HepG2 (cell line): ENCODE results near the gene HSD17B8. TPM values are rescaled to one million over a fixed set of nuclear protein-coding genes. Genes with fewer than 3 reads are reported as not detected.

Experiments
- ATAC-seq: fragments of 200-7000 bp; cut with Tn5 transposase; 3 replicates; pipeline ENCODE4 v1.9.1; 2020; ENCODE audit warnings: mild to moderate bottlenecking, moderate library complexity
- BruUV-seq: library from RNA; stranded (reverse); fragments of 400-500 nt; replicated peaks from 2 replicates; lab custom pipeline; 2021; lab: Mats Ljungman, UMichigan
- CTCF ChIA-PET: fragments of 300-600 bp; formaldehyde crosslinking; extraction: SDS; loops from one replicate; lab custom pipeline; 2021; ENCODE audit warnings: low total read pairs, inconsistent platforms, low intra/inter-chr PET ratio; lab: Yijun Ruan, JAX
- POLR2A ChIA-PET: fragments of 350-600 bp; sonication (Branson Sonifier 250); formaldehyde crosslinking; loops from one replicate; lab custom pipeline; 2020; ENCODE audit warnings: antibody characterized with exemption, inconsistent platforms; lab: Yijun Ruan, JAX
- DNase-seq: peaks from one replicate; pipeline ENCODE4 v3.0.0-alpha.2; 2015; ENCODE audit warnings: low spot score
- FAIRE-seq: peaks from 3 replicates; lab custom pipeline; 2011; peaks lifted over from hg19 to GRCh38; lab: Jason Lieb, UNC
- H2AFZ ChIP-seq: one replicate; pipeline ENCODE4 v1.6.1; 2011; ENCODE audit warnings: low read length, inconsistent platforms
- H3K27ac ChIP-seq: fragments of 300-600 bp; 3 replicates; pipeline ENCODE4 v1.8.0; 2011; ENCODE audit warnings: mixed run types, mild to moderate bottlenecking, mixed read lengths, low read length, inconsistent platforms; ENCODE audit not compliant: insufficient read depth; ENCODE audit errors: extremely low read length
- H3K27me3 ChIP-seq, 2 experiments: fragments of 200-600 bp in 1 of 2; 2 replicates in 1 of 2; 3 replicates in 1 of 2; pipeline versions ENCODE4 v1.6.0 to v1.8.0; 2011; ENCODE audit warnings: low read length in 2 of 2, mild to moderate bottlenecking in 2 of 2, moderate library complexity in 2 of 2, inconsistent platforms in 1 of 2; ENCODE audit not compliant: insufficient read depth in 2 of 2, control insufficient read depth in 1 of 2
- H3K36me3 ChIP-seq, 2 experiments: fragments of 200-600 bp in 1 of 2; replicated peaks in 1 of 2; 2 replicates in 1 of 2; 3 replicates in 1 of 2; pipeline versions ENCODE4 v1.5.1 to v1.8.0; 2011; ENCODE audit warnings: low read length in 2 of 2, inconsistent platforms in 1 of 2; ENCODE audit not compliant: insufficient read depth in 2 of 2, control insufficient read depth in 1 of 2
- H3K4me1 ChIP-seq: 2 replicates; pipeline ENCODE4 v1.5.1; 2012; ENCODE audit warnings: low read length, inconsistent platforms; ENCODE audit not compliant: insufficient read depth
- H3K4me2 ChIP-seq: 2 replicates; pipeline ENCODE4 v1.6.0; 2011; ENCODE audit warnings: low read depth, low read length, inconsistent platforms
- H3K4me3 ChIP-seq, 3 experiments: fragments of 200-600 bp in 1 of 3; sonication (generic), shearing (Covaris generic) in 1 of 3; replicated peaks in 1 of 3; 2 replicates each; pipeline ENCODE4 v1.5.1; 2011 to 2016; ENCODE audit warnings: low read length in 3 of 3, inconsistent platforms in 2 of 3, low read depth in 2 of 3, mild to moderate bottlenecking in 2 of 3, control low read depth in 1 of 3, mixed read lengths in 1 of 3; ENCODE audit not compliant: insufficient read depth in 1 of 3
- H3K79me2 ChIP-seq: one replicate; pipeline ENCODE4 v1.6.1; 2011; ENCODE audit warnings: low read length, inconsistent platforms; ENCODE audit not compliant: insufficient read depth
- H3K9ac ChIP-seq: 2 replicates; pipeline ENCODE4 v1.6.0; 2011; ENCODE audit warnings: mild to moderate bottlenecking, low read depth, low read length, inconsistent platforms; ENCODE audit not compliant: insufficient read depth
- H3K9me3 ChIP-seq: 2 replicates; pipeline ENCODE4 v1.5.1; 2012; ENCODE audit warnings: mild to moderate bottlenecking, low read length
- H4K20me1 ChIP-seq: 2 replicates; pipeline ENCODE4 v1.6.0; 2011; ENCODE audit warnings: inconsistent platforms, mild to moderate bottlenecking, low read length, moderate library complexity; ENCODE audit not compliant: insufficient read depth
- CBX2 ChIP-seq, 2 experiments: fragments of 200-600 bp in 1 of 2; sonication (generic); formaldehyde crosslinking in 1 of 2; IDR thresholded peaks; 2 replicates each; pipeline versions ENCODE4 v1.7.0 to v1.8.1; 2018 to 2022; ENCODE audit warnings: low read depth in 2 of 2, low read length in 1 of 2, mild to moderate bottlenecking in 1 of 2, missing genetic modification reagents in 1 of 2
- CHD2 ChIP-seq: IDR thresholded peaks from 2 replicates; pipeline ENCODE4 v1.6.1; 2011; ENCODE audit warnings: low read depth, low read length, improper control_type of control experiment
- ESRRA ChIP-seq: sonication (generic); formaldehyde crosslinking; IDR thresholded peaks from 2 replicates; pipeline ENCODE4 v1.5.1; 2020; ENCODE audit warnings: mild to moderate bottlenecking, low read depth, missing genetic modification reagents
- GATAD1 ChIP-seq: IDR thresholded peaks from 2 replicates; pipeline ENCODE4 v1.6.1; 2016; ENCODE audit warnings: missing genetic modification reagents, missing compliant biosample characterization
- KAT7 ChIP-seq: IDR thresholded peaks from 2 replicates; pipeline ENCODE4 v1.6.1; 2018; ENCODE audit warnings: borderline replicate concordance, missing compliant biosample characterization
- MAF1 ChIP-seq: sonication (generic); formaldehyde crosslinking; IDR thresholded peaks from 2 replicates; pipeline ENCODE4 v1.5.0; 2020; ENCODE audit warnings: missing genetic modification reagents, borderline replicate concordance
- POLR2AphosphoS5 ChIP-seq: IDR thresholded peaks from 2 replicates; pipeline ENCODE4 v1.6.1; 2012; ENCODE audit warnings: low read depth, low read length
- RARG ChIP-seq: sonication (generic); formaldehyde crosslinking; IDR thresholded peaks from 2 replicates; pipeline ENCODE4 v1.4.0; 2020; ENCODE audit warnings: low read depth, mild to moderate bottlenecking, missing genetic modification reagents
- RFX3 ChIP-seq: IDR thresholded peaks from 2 replicates; pipeline ENCODE4 v1.6.1; 2016; ENCODE audit warnings: missing biosample characterization, missing genetic modification reagents
- TP53 ChIP-seq: sonication (generic); formaldehyde crosslinking; conservative IDR thresholded peaks from 2 replicates; pipeline ENCODE4 v1.4.0; 2020; ENCODE audit warnings: missing genetic modification reagents
- ZNF136 ChIP-seq: sonication (generic); formaldehyde crosslinking; IDR thresholded peaks from 2 replicates; pipeline ENCODE4 v1.8.1; 2022; ENCODE audit warnings: low read depth, mild to moderate bottlenecking, moderate library complexity, missing genetic modification reagents
- ZNF234 ChIP-seq: sonication (generic); formaldehyde crosslinking; conservative IDR thresholded peaks from 2 replicates; pipeline ENCODE4 v1.5.1; 2020; ENCODE audit warnings: mild to moderate bottlenecking, missing genetic modification reagents
- ZNF484 ChIP-seq: sonication (generic); formaldehyde crosslinking; IDR thresholded peaks from 2 replicates; pipeline ENCODE4 v1.5.1; 2020; ENCODE audit warnings: mild to moderate bottlenecking, low read depth, missing genetic modification reagents, borderline replicate concordance
- ZNF572 ChIP-seq: sonication (generic); formaldehyde crosslinking; IDR thresholded peaks from 2 replicates; pipeline ENCODE4 v1.5.1; 2020; ENCODE audit warnings: mild to moderate bottlenecking, missing genetic modification reagents
- ZNF7 ChIP-seq: IDR thresholded peaks from 2 replicates; pipeline ENCODE4 v1.6.1; 2016; ENCODE audit warnings: missing biosample characterization, missing genetic modification reagents
- ZNF704 ChIP-seq: sonication (generic); formaldehyde crosslinking; IDR thresholded peaks from 2 replicates; pipeline ENCODE4 v1.8.1; 2023; ENCODE audit warnings: mild to moderate bottlenecking, inconsistent platforms, moderate library complexity, missing genetic modification reagents, borderline replicate concordance
- WGBS: methylation state at CpG from one replicate; pipeline ENCODE4 v1.1.6; 2017; ENCODE audit warnings: low lambda C conversion rate; 5-methylcytosine and 5-hydroxymethylcytosine counted together
- in situ Hi-C: cut with HindIII; loops from 2 replicates; pipeline ENCODE4 v1.10.0; 2017; ENCODE audit warnings: low pct_unique_long_range_greater_than_20kb; ENCODE audit not compliant: extremely low pct_ligation_motif_present
- intact Hi-C: fragments of 100-400 bp; cut with micrococcal nuclease; formaldehyde crosslinking; loops from one replicate; pipeline ENCODE4 v1.10.0; 2022; ENCODE audit not compliant: unreplicated experiment
- polyA plus RNA-seq, 8 experiments: library from polyadenylated mRNA; depleted of rRNA in 3 of 8; stranded (reverse) in 7 of 8; unstranded in 1 of 8; fragments of >200 nt; fragmentation: Illumina TruSeq in 4 of 8; extraction: Trizol in 4 of 8; gene quantifications; 2 replicates each; pipeline versions ENCODE4 v1.2.1 to v1.2.3, GENCODE V29; 2011 to 2016; ENCODE audit warnings: low read depth in 4 of 8, missing spikeins in 1 of 8, mixed read lengths in 1 of 8; ENCODE audit not compliant: insufficient read depth in 1 of 8
- total RNA-seq, 5 experiments: library from RNA; depleted of rRNA; stranded (reverse); fragments of >200 nt; fragmentation: Illumina TruSeq; extraction: Trizol; gene quantifications; 2 replicates each; pipeline ENCODE4 v1.2.3, GENCODE V29; 2016; ENCODE audit warnings: low read depth in 1 of 5
- TF ChIP-seq, protein P1 (sequence below): sonication (generic); formaldehyde crosslinking; conservative IDR thresholded peaks from 2 replicates; pipeline ENCODE4 v1.8.1; 2023; ENCODE audit warnings: missing genetic modification reagents
- TF ChIP-seq, protein P2 (sequence below): sonication (generic); formaldehyde crosslinking; IDR thresholded peaks from 2 replicates; pipeline ENCODE4 v1.4.0; 2020; ENCODE audit warnings: missing genetic modification reagents

HSD17B8 gene
- total and polyA plus RNA-seq, 2 of the 13 experiments (the other 11 are each of a cell fraction or from before 2014, with no cell fraction given) = 12.6 to 20.1 TPM

GRCh38 chr6:33248932-33249731, 44.7 kb downstream of the HSD17B8 start:
- Histone ChIP-seq H3K4me2 (peak overlapping the region; percentile 100), H2AFZ (no peak overlapping the region), H3K27ac (peak overlapping the region; percentile 94), H3K9me3 (no peaks in the 10 kb centered on the region), H3K9ac (peak overlapping the region; percentile 96), H3K27me3 (no peaks in the 10 kb centered on the region; a peak in 1 of 5 replicates), H3K4me3 (peak overlapping the region; percentile 80 to 89 (median 86)), H3K4me1 (peaks cover 29% of the 10 kb centered on the region), H3K36me3 (peaks cover 0 to 2% of the 10 kb centered on the region in 2 experiments; a peak in 3 of 5 replicates), H4K20me1 (no peaks in the 10 kb centered on the region), H3K79me2 (no peaks in the 10 kb centered on the region)
- FAIRE-seq = peak; percentile 99
- ChIA-PET CTCF (interaction anchor here (1.0 to 3.1 kb wide), 8 partner anchors 44 to 234 kb away, joined by 4 to 19 read pairs (median 8); partner anchors contain the start of gene HSD17B8), POLR2A (interaction anchor here (0.6 to 5.1 kb wide), 34 partner anchors 11 to 278 kb away, joined by 3 to 94 read pairs (median 6); partner anchors contain the start of genes B3GALT4, CUTA, HSD17B8 and PFDN6)
- in situ Hi-C loops = loop anchor here (5.0 kb wide), 4 partner anchors 47 to 232 kb away; partner anchors contain the start of genes HSD17B8, RXRB and SLC39A7
- BruUV-seq = no TSS peak
- peak; percentile 99 for DNase-seq
- WGBS = 0% methylated on average over 38 of the region's 58 CpGs
- peak; percentile 93 for ATAC-seq
- intact Hi-C loops = loop anchor here (1.0 to 2.0 kb wide), 5 partner anchors 48 to 234 kb away; partner anchors contain the start of genes RXRB and SLC39A7
- TF ChIP-seq ZNF136 (CRISPR knock-in tag) (peak; percentile 62; the same call in 1 of the 2 replicates), ZNF704 (0 out of 2 replicates have a peak, but pooled peaks have one; percentile 9), ESRRA (CRISPR knock-in tag) (peak; percentile 85), ZNF484 (CRISPR knock-in tag) (no peak), RARG (peak; percentile 97), ZNF7 (CRISPR knock-in tag) (peak; percentile 25; the same call in 1 of the 2 replicates), MAF1 (CRISPR knock-in tag) (peak; percentile 59; the same call in 1 of the 2 replicates), CHD2 (no peak), POLR2AphosphoS5 (peak; percentile 76), TP53 (CRISPR knock-in tag) (0 out of 2 replicates have a peak, but pooled peaks have one; percentile 64), CBX2 (IDR thresholded peaks at IDR 0.05; ENCODE audit: low read depth, low read length) (no peak), CBX2 (CRISPR knock-in tag; IDR thresholded peaks at IDR 0.05; ENCODE audit: low read depth) (no peak), GATAD1 (peak; percentile 72), KAT7 (CRISPR knock-in tag) (peak; percentile 78), ZNF572 (CRISPR knock-in tag) (peak; percentile 97; the same call in 1 of the 2 replicates), RFX3 (CRISPR knock-in tag) (no peak), ZNF234 (CRISPR knock-in tag) (0 out of 2 replicates have a peak, but pooled peaks have one; percentile 63)
- TF ChIP-seq, protein P1, sequence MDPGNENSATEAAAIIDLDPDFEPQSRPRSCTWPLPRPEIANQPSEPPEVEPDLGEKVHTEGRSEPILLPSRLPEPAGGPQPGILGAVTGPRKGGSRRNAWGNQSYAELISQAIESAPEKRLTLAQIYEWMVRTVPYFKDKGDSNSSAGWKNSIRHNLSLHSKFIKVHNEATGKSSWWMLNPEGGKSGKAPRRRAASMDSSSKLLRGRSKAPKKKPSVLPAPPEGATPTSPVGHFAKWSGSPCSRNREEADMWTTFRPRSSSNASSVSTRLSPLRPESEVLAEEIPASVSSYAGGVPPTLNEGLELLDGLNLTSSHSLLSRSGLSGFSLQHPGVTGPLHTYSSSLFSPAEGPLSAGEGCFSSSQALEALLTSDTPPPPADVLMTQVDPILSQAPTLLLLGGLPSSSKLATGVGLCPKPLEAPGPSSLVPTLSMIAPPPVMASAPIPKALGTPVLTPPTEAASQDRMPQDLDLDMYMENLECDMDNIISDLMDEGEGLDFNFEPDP = no peak
- TF ChIP-seq, protein P2, sequence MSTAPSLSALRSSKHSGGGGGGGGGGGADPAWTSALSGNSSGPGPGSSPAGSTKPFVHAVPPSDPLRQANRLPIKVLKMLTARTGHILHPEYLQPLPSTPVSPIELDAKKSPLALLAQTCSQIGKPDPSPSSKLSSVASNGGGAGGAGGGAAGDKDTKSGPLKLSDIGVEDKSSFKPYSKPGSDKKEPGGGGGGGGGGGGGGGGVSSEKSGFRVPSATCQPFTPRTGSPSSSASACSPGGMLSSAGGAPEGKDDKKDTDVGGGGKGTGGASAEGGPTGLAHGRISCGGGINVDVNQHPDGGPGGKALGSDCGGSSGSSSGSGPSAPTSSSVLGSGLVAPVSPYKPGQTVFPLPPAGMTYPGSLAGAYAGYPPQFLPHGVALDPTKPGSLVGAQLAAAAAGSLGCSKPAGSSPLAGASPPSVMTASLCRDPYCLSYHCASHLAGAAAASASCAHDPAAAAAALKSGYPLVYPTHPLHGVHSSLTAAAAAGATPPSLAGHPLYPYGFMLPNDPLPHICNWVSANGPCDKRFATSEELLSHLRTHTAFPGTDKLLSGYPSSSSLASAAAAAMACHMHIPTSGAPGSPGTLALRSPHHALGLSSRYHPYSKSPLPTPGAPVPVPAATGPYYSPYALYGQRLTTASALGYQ = no peak
